Measurements from ENCODE around the gene PTBP3.

PTBP3 gene

DNA sequence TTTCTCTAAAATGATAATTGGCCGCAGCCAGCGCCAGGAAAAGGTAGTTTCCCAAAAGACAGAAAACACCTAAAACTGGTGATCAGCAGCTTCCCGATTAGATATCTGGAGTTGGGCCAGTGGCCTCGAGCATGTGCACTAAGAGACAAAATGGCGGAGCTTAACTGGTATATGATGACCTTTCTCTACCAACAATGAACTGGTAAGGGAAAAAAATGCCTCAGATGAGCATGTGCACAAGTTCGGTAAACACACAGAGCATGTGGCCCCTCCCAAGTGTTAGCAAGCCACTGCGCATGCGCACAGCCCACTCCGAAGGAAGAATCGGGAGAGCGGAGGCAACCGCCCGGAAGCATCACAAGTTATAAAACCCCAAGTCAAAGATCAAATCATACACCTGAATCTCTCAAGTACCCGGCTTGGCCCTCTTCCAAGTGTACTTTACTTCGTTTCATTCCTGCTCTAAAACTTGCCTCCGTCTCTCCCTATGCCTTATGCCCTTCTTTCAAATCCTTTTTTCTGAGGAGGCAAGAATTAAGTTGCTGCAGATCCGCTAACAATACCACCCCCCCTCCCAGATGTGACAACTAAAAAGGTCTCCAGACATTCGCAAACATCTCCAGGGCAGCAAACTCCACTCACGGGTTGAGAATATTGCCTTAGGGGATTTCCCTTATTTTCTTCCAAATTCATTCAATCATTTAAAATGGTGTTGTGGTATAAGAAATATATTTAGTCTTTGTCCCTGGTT lies 15.0 kb upstream of the PTBP3 start:
- peak; percentile 60 for DNase-seq
- peak overlapping the region; percentile 80 to 92 for H3K4me3 Mint-ChIP-seq
- no peaks in the 10 kb centered on the region for H3K9me3 Mint-ChIP-seq
- peak; percentile 65 to 76 for ATAC-seq (replicated peaks)
- H3K4me1 Mint-ChIP-seq = peaks cover 7 to 11% of the 10 kb centered on the region in 2 donors
- H3K27me3 Mint-ChIP-seq = peaks cover 0 to 4% of the 10 kb centered on the region in 2 donors
- H3K27ac Mint-ChIP-seq = peak overlapping the region; percentile 96
- peaks cover 0 to 5% of the 10 kb centered on the region in 2 donors for H3K36me3 Mint-ChIP-seq

- no peak overlapping the region for H3K27ac Mint-ChIP-seq
- H3K9me3 Mint-ChIP-seq = no peaks in the 10 kb centered on the region
- no peak overlapping the region for H3K4me3 Mint-ChIP-seq
- no peak for ATAC-seq (replicated peaks)
- no peaks in the 10 kb centered on the region for H3K36me3 Mint-ChIP-seq
- DNase-seq = no peak
- H3K27me3 Mint-ChIP-seq = no peaks in the 10 kb centered on the region
- H3K4me1 Mint-ChIP-seq = no peaks in the 10 kb centered on the region
Measured at GRCh38 chr9:112341730-112342129, 8.3 kb upstream of the PTBP3 start.

DNA sequence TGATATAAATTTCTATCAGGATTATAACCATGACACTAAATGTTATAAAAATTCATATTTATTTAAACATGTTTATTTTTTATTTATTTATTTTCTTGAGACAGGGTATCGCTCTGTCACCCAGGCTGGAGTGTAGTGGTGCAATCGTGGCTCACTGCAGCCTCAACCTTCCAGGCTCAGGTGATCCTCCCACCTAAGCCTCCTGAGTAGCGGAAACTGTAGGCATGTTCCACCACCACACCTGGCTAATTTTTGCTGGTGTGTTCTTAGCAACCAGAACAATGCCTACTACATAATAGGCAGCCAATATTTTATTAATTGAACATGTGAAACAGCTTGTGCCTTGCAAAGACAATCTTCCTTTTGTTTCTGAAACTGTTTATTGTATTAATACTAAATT lies 6.5 kb upstream of the PTBP3 start:
- no peaks in the 10 kb centered on the region for H3K27me3 Mint-ChIP-seq
- H3K4me1 Mint-ChIP-seq = no peaks in the 10 kb centered on the region
- H3K27ac Mint-ChIP-seq = no peak overlapping the region
- DNase-seq = no peak
- no peak overlapping the region for H3K4me3 Mint-ChIP-seq
- H3K9me3 Mint-ChIP-seq = no peaks in the 10 kb centered on the region
- no peak for ATAC-seq (replicated peaks)
- H3K36me3 Mint-ChIP-seq = no peaks in the 10 kb centered on the region

GRCh38 chr9:112338561-112338960 lies 5.1 kb upstream of the PTBP3 start:
- Mint-ChIP-seq H3K9me3 (no peaks in the 10 kb centered on the region), H3K27me3 (no peaks in the 10 kb centered on the region), H3K4me3 (no peak overlapping the region), H3K4me1 (peaks cover 0 to 3% of the 10 kb centered on the region in 2 donors), H3K27ac (no peak overlapping the region), H3K36me3 (no peaks in the 10 kb centered on the region)
- ATAC-seq (replicated peaks) (no peak), DNase-seq (no peak)

GRCh38 chr9:112337547-112337946 lies 4.1 kb upstream of the PTBP3 start:
- H3K27me3 Mint-ChIP-seq = no peaks in the 10 kb centered on the region
- ATAC-seq (replicated peaks) = no peak
- H3K36me3 Mint-ChIP-seq = no peaks in the 10 kb centered on the region
- H3K4me1 Mint-ChIP-seq = peaks cover 0 to 3% of the 10 kb centered on the region in 2 donors
- no peak for DNase-seq
- H3K9me3 Mint-ChIP-seq = no peaks in the 10 kb centered on the region
- no peak overlapping the region for H3K27ac Mint-ChIP-seq
- H3K4me3 Mint-ChIP-seq = no peak overlapping the region

DNA sequence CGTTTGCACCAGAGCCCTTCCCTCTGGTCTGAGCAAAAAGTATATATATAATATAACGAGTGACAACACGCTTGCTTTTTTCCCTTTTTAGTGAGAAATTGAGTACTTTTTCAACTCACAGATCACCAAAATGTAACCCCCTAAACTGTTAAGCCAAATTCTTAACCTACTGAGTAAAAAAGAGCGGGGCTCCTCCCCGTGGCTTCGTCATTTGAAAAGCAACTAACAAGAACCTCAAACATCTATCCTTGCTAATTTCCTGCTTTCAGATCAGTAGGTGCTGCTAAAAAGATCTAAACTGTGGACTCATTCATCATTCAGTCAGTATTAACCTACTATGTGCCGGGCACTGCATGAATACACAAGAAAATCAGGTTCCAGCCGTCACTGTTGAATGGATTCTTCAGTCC lies 1.0 kb upstream of the PTBP3 start:
- ATAC-seq (replicated peaks) = no peak
- H3K27me3 Mint-ChIP-seq = no peaks in the 10 kb centered on the region
- peak overlapping the region; percentile 98 for H3K4me3 Mint-ChIP-seq
- DNase-seq = no peak
- peaks cover 13 to 19% of the 10 kb centered on the region in 2 donors for H3K4me1 Mint-ChIP-seq
- H3K27ac Mint-ChIP-seq = peak overlapping the region; percentile 99
- no peaks in the 10 kb centered on the region for H3K36me3 Mint-ChIP-seq
- H3K9me3 Mint-ChIP-seq = no peaks in the 10 kb centered on the region

DNA sequence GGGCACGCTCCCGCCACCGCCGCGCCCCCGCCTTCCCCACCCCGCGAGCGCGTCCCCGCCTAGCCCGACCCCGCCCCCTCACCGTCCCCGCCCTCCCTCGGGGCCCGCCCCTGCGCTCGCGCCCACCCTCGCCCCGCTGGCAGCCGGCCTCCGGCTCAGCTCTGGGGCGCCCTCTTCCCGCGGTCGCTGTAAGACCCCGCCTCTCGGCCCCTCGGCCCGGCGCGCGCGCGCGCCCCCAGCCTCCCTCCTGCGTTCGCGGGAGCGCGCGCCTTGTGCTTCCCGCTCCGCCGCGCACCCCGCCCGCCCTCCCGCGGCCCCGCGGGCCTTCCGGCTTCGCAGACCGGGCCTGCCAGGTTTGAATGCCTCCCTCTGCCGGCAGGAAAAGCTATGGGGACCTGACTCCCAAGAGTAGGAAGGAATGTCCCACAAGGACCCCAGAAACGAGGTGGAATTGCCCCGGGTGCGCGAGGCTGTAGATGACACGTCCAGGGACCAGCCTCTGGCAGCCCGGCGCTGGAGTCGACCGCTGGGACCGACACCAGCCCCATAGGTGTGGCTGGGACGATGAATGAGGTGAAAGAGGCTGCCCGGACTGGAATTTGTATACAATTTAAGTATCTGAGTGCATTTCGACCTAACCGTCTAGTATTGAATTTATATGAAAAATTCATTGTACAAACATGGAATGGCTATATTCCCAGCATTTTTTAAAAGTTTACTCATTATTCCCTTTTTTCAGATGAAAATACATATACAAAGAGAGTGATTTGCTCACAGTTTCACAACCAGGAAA lies 416 bp upstream of the PTBP3 start:
- H3K9me3 Mint-ChIP-seq = no peaks in the 10 kb centered on the region
- H3K27ac Mint-ChIP-seq = peak overlapping the region; percentile 99
- peaks cover 13 to 19% of the 10 kb centered on the region in 2 donors for H3K4me1 Mint-ChIP-seq
- peak; percentile 79 to 82 for ATAC-seq (replicated peaks)
- H3K27me3 Mint-ChIP-seq = no peaks in the 10 kb centered on the region
- no peaks in the 10 kb centered on the region for H3K36me3 Mint-ChIP-seq
- peak; percentile 89 for DNase-seq
- H3K4me3 Mint-ChIP-seq = peak overlapping the region; percentile 98

DNA sequence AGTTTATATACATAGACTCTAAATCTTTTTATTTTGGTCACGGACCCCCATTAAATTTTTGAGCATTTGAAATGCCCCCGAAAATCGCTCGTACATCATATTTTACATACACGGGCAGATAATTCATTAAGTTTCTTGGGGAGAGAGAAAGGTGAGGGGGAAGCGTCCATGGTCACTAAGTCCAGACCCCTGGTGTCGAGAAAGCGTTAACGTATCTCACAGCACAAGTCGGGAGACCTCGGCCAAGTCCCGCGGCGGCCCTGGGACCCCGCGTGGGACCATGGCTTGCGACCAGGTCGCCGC lies 794 bp downstream of the PTBP3 start:
- H3K36me3 Mint-ChIP-seq = peaks cover 4 to 6% of the 10 kb centered on the region in 2 donors
- H3K27me3 Mint-ChIP-seq = no peaks in the 10 kb centered on the region
- H3K4me3 Mint-ChIP-seq = peak overlapping the region; percentile 92 to 94
- H3K4me1 Mint-ChIP-seq = peaks cover 18 to 31% of the 10 kb centered on the region in 2 donors
- ATAC-seq (replicated peaks) = no peak
- peak overlapping the region; percentile 97 for H3K27ac Mint-ChIP-seq
- DNase-seq = no peak
- H3K9me3 Mint-ChIP-seq = no peaks in the 10 kb centered on the region

GRCh38 chr9:112332214-112332613 lies 1.2 kb downstream of the PTBP3 start:
- H3K4me1 Mint-ChIP-seq = peaks cover 18 to 36% of the 10 kb centered on the region in 2 donors
- ATAC-seq (replicated peaks) (no peak), DNase-seq (no peak)
- no peaks in the 10 kb centered on the region for H3K27me3 Mint-ChIP-seq
- H3K9me3 Mint-ChIP-seq = no peaks in the 10 kb centered on the region
- H3K4me3 Mint-ChIP-seq = peak overlapping the region; percentile 92 to 94
- peak overlapping the region; percentile 97 for H3K27ac Mint-ChIP-seq
- H3K36me3 Mint-ChIP-seq = peaks cover 4 to 6% of the 10 kb centered on the region in 2 donors

DNA sequence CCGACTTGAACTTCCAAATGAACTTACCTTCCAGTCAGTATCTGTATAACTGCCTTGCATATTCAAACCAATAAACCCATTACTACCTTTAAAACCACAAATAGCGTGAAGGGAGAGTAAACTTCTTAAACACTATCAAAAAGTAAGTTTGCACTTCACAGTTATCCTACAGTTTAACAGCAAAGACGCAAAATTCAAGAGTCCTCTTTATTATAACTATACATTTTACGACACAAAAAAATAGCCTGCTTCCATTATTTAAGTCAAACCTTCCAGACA lies 1.8 kb downstream of the PTBP3 start:
- H3K27ac Mint-ChIP-seq = peak overlapping the region; percentile 14
- DNase-seq (no peak), ATAC-seq (replicated peaks) (no peak)
- H3K36me3 Mint-ChIP-seq = peaks cover 4 to 6% of the 10 kb centered on the region in 2 donors
- H3K27me3 Mint-ChIP-seq = no peaks in the 10 kb centered on the region
- H3K4me1 Mint-ChIP-seq = peaks cover 18 to 42% of the 10 kb centered on the region in 2 donors
- peak overlapping the region; percentile 92 to 94 for H3K4me3 Mint-ChIP-seq
- no peaks in the 10 kb centered on the region for H3K9me3 Mint-ChIP-seq

- H3K9me3 Mint-ChIP-seq = peaks cover 0 to 3% of the 10 kb centered on the region in 2 donors
- DNase-seq (no peak), ATAC-seq (replicated peaks) (no peak)
- peaks cover 28 to 69% of the 10 kb centered on the region in 2 donors for H3K4me1 Mint-ChIP-seq
- H3K4me3 Mint-ChIP-seq = no peak overlapping the region
- peaks cover 12 to 24% of the 10 kb centered on the region in 2 donors for H3K36me3 Mint-ChIP-seq
- no peaks in the 10 kb centered on the region for H3K27me3 Mint-ChIP-seq
- peak overlapping the region; percentile 84 for H3K27ac Mint-ChIP-seq
Measured at GRCh38 chr9:112328545-112328944, 4.9 kb downstream of the PTBP3 start.

- Mint-ChIP-seq H3K36me3 (peaks cover 19 to 31% of the 10 kb centered on the region in 2 donors), H3K4me1 (peaks cover 31 to 76% of the 10 kb centered on the region in 2 donors), H3K4me3 (no peak overlapping the region), H3K9me3 (peaks cover 0 to 6% of the 10 kb centered on the region in 2 donors), H3K27me3 (no peaks in the 10 kb centered on the region), H3K27ac (no peak overlapping the region)
- no peak for DNase-seq
- ATAC-seq (replicated peaks) = peak in 1 of 2 donors; percentile 57
Measured at GRCh38 chr9:112327718-112328450, 5.5 kb downstream of the PTBP3 start.

- Mint-ChIP-seq H3K27me3 (no peaks in the 10 kb centered on the region), H3K9me3 (peaks cover 0 to 8% of the 10 kb centered on the region in 2 donors), H3K4me1 (peaks cover 38 to 84% of the 10 kb centered on the region in 2 donors), H3K27ac (no peak overlapping the region), H3K36me3 (peaks cover 26 to 40% of the 10 kb centered on the region in 2 donors), H3K4me3 (no peak overlapping the region)
- ATAC-seq (replicated peaks) = no peak
- no peak for DNase-seq
Measured at GRCh38 chr9:112326194-112326593, 7.2 kb downstream of the PTBP3 start.

- peak overlapping the region; percentile 81 for H3K27ac Mint-ChIP-seq
- H3K9me3 Mint-ChIP-seq = peaks cover 0 to 8% of the 10 kb centered on the region in 2 donors
- H3K4me3 Mint-ChIP-seq = no peak overlapping the region
Measured at GRCh38 chr9:112325600-112325999, 7.8 kb downstream of the PTBP3 start.

More at GRCh38 chr9:112325600-112325999, 7.8 kb downstream of the PTBP3 start:
- H3K4me1 Mint-ChIP-seq = peaks cover 35 to 81% of the 10 kb centered on the region in 2 donors
- H3K36me3 Mint-ChIP-seq = peaks cover 26 to 40% of the 10 kb centered on the region in 2 donors
- no peaks in the 10 kb centered on the region for H3K27me3 Mint-ChIP-seq
- ATAC-seq (replicated peaks) (no peak), DNase-seq (no peak)

Measured in stimulated activated naive B cell treated with anti-CD40 and anti-IgM and Interleukin-4, amounts not matched to agents 10 μg/mL and 1 μg/mL and 100 μg/mL, for 72 hours (primary cell).